Astrocyte of the spinal cord (primary cell): ENCODE data around the gene SLC16A10.

Source experiments
- DNase-seq: peaks from one replicate; pipeline ENCODE4 v3.0.0; 2011; ENCODE audit warnings: low read depth, low spot score
- H3K4me3 ChIP-seq: 2 replicates; pipeline ENCODE4 v1.5.1; 2011; ENCODE audit warnings: low read depth, mild to moderate bottlenecking, low read length, moderate library complexity
- CTCF ChIP-seq: IDR thresholded peaks from 2 replicates; pipeline ENCODE4 v1.5.1; 2012; ENCODE audit warnings: low read depth, mild to moderate bottlenecking, low read length, inconsistent platforms
- in situ Hi-C: cut with HindIII; loops from 2 replicates; pipeline ENCODE4 v1.10.0; 2017; ENCODE audit warnings: low sequenced_read_pairs

Gene SLC16A10

DNA sequence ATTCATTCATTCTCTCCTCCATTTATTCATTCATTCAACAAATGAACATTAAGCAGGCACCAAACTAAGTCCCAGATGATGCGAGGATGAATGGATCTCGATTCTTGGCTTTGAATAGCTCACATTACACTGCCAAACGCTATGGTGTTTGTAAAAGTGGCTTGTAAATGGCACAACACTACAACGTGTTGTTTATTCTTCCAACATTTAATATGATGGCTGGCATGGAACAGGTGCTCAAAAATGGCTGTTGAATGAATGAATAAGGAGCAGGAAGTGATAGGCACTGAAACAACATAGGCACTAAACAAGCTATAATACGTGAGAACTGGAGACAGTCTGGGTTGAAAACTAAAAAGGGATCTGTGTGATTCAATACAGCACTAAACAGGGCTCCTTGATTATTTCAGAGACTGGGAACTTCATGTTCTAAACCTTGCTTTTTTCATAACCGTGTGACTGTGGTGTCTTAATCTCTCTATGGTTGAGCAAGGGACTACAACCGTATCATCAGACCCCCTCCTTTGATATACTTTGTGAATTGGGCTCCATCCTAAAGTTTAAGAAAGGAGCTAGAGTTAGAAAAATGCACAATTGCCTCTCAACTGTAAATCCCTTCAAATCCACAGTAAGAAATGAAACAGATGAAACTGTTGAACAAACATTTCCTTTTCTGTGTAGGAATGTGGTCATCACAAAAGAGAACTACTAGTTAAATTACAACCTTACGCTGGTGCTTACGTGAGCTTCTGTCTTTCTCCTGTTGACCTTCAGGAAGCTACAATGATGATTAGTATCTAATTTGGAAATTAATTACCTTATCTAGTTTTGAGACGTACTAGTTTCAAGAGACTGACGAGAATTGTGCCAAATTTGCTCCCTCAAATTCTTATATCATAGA is 16.9 kb upstream of the SLC16A10 start:
- H3K4me3 ChIP-seq, result no peak overlapping the region
- DNase-seq, result no peak
- TF ChIP-seq CTCF, result no peak
- in situ Hi-C loops, result no loop called here

GRCh38 chr6:111072801-111073360 is 14.4 kb upstream of the SLC16A10 start:
- TF ChIP-seq CTCF, result no peak
- in situ Hi-C loops, result no loop called here
- DNase-seq, result no peak
- H3K4me3 ChIP-seq, result no peak overlapping the region

- TF ChIP-seq CTCF, result no peak
- no peak for DNase-seq
- H3K4me3 ChIP-seq, result no peak overlapping the region
- in situ Hi-C loops, result no loop called here
These were observed 13.0 kb upstream of the SLC16A10 start for GRCh38 chr6:111074311-111074710.

- no peak for TF ChIP-seq CTCF
- in situ Hi-C loops, result no loop called here
These were observed 11.1 kb upstream of the SLC16A10 start for GRCh38 chr6:111076024-111076695.

GRCh38 chr6:111080698-111081097 is 6.6 kb upstream of the SLC16A10 start:
- H3K4me3 ChIP-seq, result no peak overlapping the region
- no peak for TF ChIP-seq CTCF
- in situ Hi-C loops, result no loop called here
- no peak for DNase-seq

More at GRCh38 chr6:111076024-111076695, 11.1 kb upstream of the SLC16A10 start:
- DNase-seq, result no peak
- H3K4me3 ChIP-seq, result no peak overlapping the region

DNA sequence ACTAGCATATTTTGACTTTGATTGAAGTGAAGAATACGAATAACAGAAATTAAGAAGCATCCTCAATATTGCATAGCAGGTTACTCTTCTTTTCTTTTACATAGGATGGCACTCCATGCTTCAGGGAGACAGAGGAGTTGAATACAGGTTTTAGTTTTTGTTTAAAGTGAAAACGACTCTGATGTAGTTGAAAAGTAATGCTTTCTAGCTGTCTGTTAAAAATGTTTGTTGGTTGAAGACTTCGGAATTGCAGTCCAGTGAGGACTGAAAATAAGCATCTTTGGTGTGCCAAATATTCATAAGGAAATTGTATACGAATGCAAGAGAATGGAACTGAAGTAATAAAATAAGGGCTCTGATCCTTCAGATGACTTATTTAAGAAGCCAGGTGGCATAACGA is 618 bp upstream of the SLC16A10 start:
- TF ChIP-seq CTCF, result no peak
- in situ Hi-C loops, result no loop called here
- DNase-seq, result peak; percentile 12
- peak overlapping the region; percentile 42 for H3K4me3 ChIP-seq
